Measurements from ENCODE around the gene PKD2L1.
"Not testable (repeated sequence)": the region's sequence is repeated elsewhere in the genome, so short reads cannot be mapped to it uniquely, and the experiment has no call there.

Gene PKD2L1

GRCh38 chr10:100334762-100335161 lies 4.7 kb upstream of the PKD2L1 start:
- DNase-seq (ENCODE audit: low read depth in 1 of 2, low spot score in 1 of 2) = no peak

- no peak for DNase-seq (ENCODE audit: low read depth in 1 of 2, low spot score in 1 of 2)
Measured at GRCh38 chr10:100333661-100334440, 3.8 kb upstream of the PKD2L1 start.

- DNase-seq (ENCODE audit: low read depth in 1 of 2, low spot score in 1 of 2) = no peak
Measured at GRCh38 chr10:100333106-100333505, 3.1 kb upstream of the PKD2L1 start.

- no peak for DNase-seq (ENCODE audit: low read depth in 1 of 2, low spot score in 1 of 2)
Measured at GRCh38 chr10:100328198-100328597, 1.8 kb downstream of the PKD2L1 start.

GRCh38 chr10:100327718-100328009 lies 2.4 kb downstream of the PKD2L1 start:
- no peak for DNase-seq (ENCODE audit: low read depth in 1 of 2, low spot score in 1 of 2)

- no peak for DNase-seq (ENCODE audit: low read depth in 1 of 2, low spot score in 1 of 2)
Measured at GRCh38 chr10:100327007-100327717, 2.9 kb downstream of the PKD2L1 start.

GRCh38 chr10:100325158-100325557 lies 4.9 kb downstream of the PKD2L1 start:
- no peak for DNase-seq (ENCODE audit: low read depth in 1 of 2, low spot score in 1 of 2)

GRCh38 chr10:100319707-100320402 lies 10.2 kb downstream of the PKD2L1 start:
- DNase-seq (ENCODE audit: low read depth in 1 of 2, low spot score in 1 of 2) = no peak

GRCh38 chr10:100318207-100318606 lies 11.8 kb downstream of the PKD2L1 start:
- no peak for DNase-seq (ENCODE audit: low read depth in 1 of 2, low spot score in 1 of 2)

- DNase-seq (ENCODE audit: low read depth in 1 of 2, low spot score in 1 of 2) = no peak
Measured at GRCh38 chr10:100315615-100316014, 14.4 kb downstream of the PKD2L1 start.

GRCh38 chr10:100311298-100311697 lies 18.7 kb downstream of the PKD2L1 start:
- no peak for DNase-seq (ENCODE audit: low read depth in 1 of 2, low spot score in 1 of 2)

- DNase-seq (ENCODE audit: low read depth in 1 of 2, low spot score in 1 of 2) = no peak
Measured at GRCh38 chr10:100307684-100308083, 22.3 kb downstream of the PKD2L1 start.

GRCh38 chr10:100306861-100307260 lies 23.2 kb downstream of the PKD2L1 start:
- DNase-seq (ENCODE audit: low read depth in 1 of 2, low spot score in 1 of 2) = no peak

- DNase-seq (ENCODE audit: low read depth in 1 of 2, low spot score in 1 of 2) = no peak
Measured at GRCh38 chr10:100304414-100304813, 25.6 kb downstream of the PKD2L1 start.

GRCh38 chr10:100303724-100304319 lies 26.2 kb downstream of the PKD2L1 start:
- no peak for DNase-seq (ENCODE audit: low read depth in 1 of 2, low spot score in 1 of 2)

- not testable (repeated sequence) for DNase-seq (ENCODE audit: low read depth in 1 of 2, low spot score in 1 of 2)
Measured at GRCh38 chr10:100301123-100301522, 28.9 kb downstream of the PKD2L1 start.

GRCh38 chr10:100297242-100297641 lies 32.8 kb downstream of the PKD2L1 start:
- no peak for DNase-seq (ENCODE audit: low read depth in 1 of 2, low spot score in 1 of 2)

- DNase-seq (ENCODE audit: low read depth in 1 of 2, low spot score in 1 of 2) = no peak
Measured at GRCh38 chr10:100293066-100293465, 37.0 kb downstream of the PKD2L1 start.

GRCh38 chr10:100292300-100292699 lies 37.7 kb downstream of the PKD2L1 start:
- not testable (repeated sequence) for DNase-seq (ENCODE audit: low read depth in 1 of 2, low spot score in 1 of 2)

- DNase-seq (ENCODE audit: low read depth in 1 of 2, low spot score in 1 of 2) = no peak
Measured at GRCh38 chr10:100291356-100291755, 38.7 kb downstream of the PKD2L1 start.

- no peak for DNase-seq (ENCODE audit: low read depth in 1 of 2, low spot score in 1 of 2)
Measured at GRCh38 chr10:100289641-100290040, 40.4 kb downstream of the PKD2L1 start.

- no peak for DNase-seq (ENCODE audit: low read depth in 1 of 2, low spot score in 1 of 2)
Measured at GRCh38 chr10:100288196-100288595, 41.8 kb downstream of the PKD2L1 start.
